WI38 (cell line): ENCODE data around the gene SPARCL1.

ENCODE experiments used
- H3K4me3 ChIP-seq: 2 replicates; pipeline ENCODE4 v1.5.1; 2011; ENCODE audit warnings: low read depth, mild to moderate bottlenecking, control low read depth, low read length
- CTCF ChIP-seq: IDR thresholded peaks from 2 replicates; pipeline ENCODE4 v1.5.1; 2012; ENCODE audit warnings: low read depth, mild to moderate bottlenecking, control low read depth, low read length

SPARCL1 gene

GRCh38 chr4:87512400-87512799, 16.8 kb downstream of the SPARCL1 start:
- no peak for TF ChIP-seq CTCF
- H3K4me3 ChIP-seq = no peak overlapping the region

DNA sequence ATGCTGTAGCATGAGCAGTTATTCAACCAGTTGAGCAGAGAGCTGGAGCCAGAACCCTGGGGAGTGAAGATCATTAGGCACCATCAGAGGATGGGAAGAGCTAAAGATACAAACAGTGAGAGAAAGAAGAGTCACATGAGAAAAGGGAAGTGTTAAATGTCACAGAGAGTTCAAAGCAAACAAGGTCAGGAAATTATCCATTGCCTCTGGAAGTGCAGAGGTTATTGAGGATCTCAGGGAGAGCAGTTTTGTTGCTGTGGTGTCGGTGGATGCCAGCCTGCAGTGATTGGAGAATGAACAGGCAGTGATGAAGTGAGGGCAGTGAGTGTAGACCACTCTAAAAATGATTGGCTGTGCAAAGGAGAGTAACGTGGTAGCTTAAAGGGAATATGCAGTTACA, 17.7 kb downstream of the SPARCL1 start:
- H3K4me3 ChIP-seq = no peak overlapping the region
- no peak for TF ChIP-seq CTCF

GRCh38 chr4:87510747-87511146, 18.4 kb downstream of the SPARCL1 start:
- no peak for TF ChIP-seq CTCF

DNA sequence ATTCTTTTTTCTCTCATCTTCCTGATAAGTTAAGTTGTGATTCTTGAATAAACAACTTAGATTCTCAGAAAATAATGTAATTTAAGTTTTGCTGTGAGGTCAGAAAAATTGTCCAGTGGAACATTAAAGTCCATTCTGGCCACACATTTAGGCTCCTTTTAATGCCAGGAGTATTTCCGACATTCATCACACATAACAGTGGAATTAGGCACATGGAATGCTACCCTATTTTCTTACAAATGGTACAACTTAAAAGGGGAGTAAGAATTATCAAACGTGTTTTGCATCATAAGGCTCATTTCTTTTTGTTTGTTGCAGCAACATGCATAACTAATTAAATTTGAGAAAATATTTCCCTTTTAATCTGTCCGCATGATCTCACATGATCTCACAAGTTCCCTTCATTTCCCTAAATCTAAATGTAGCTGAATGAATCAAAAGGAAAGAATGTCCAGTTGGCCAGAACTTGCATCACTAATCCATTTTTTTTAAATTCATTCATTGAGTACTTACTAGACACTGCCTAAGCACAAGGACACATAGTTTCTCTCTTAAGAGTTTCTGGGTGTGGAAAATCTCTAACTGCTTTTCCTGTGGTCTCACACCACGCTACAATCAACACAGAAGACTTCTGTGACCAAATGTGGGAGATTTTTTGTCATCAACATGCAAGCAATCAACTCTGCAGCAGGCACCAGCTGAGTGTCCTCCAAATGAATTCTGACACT, 22.0 kb downstream of the SPARCL1 start:
- H3K4me3 ChIP-seq = no peak overlapping the region
- TF ChIP-seq CTCF = no peak

More at GRCh38 chr4:87510747-87511146, 18.4 kb downstream of the SPARCL1 start:
- no peak overlapping the region for H3K4me3 ChIP-seq

DNA sequence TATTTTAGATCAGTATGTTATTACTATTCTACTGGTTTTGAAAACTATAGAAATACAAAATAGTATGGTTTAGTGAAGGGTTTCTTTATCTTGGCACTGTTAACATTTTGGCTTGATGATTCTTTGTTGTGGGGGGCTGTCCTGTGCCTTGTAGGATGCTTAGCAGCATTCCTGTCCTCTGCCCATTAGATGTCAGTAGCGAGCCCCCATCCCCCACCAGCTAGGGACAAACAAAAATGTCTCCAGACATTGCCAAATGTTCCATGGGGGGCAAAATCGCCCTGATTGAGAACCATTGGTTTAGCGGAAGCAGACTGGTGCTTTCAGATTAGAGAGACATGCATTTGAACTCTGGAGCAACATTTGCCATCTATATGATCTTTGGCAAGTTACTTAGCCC, 23.3 kb downstream of the SPARCL1 start:
- H3K4me3 ChIP-seq = no peak overlapping the region
- no peak for TF ChIP-seq CTCF

- H3K4me3 ChIP-seq = no peak overlapping the region
- no peak for TF ChIP-seq CTCF
Observed at GRCh38 chr4:87502580-87503238, 26.5 kb downstream of the SPARCL1 start.

GRCh38 chr4:87500092-87500462, 29.1 kb downstream of the SPARCL1 start:
- no peak for TF ChIP-seq CTCF
- no peak overlapping the region for H3K4me3 ChIP-seq
